GM23338 (cell line): ENCODE measurements around the gene LOXL3. TPM values are rescaled to one million over a fixed set of nuclear protein-coding genes. Genes with fewer than 3 reads are reported as not detected.

Experiments used
- ATAC-seq: fragments of 200-7000 bp; cut with Tn5 transposase; 3 replicates; pipeline ENCODE4 v1.9.1; 2020
- DNase-seq: peaks from one replicate; pipeline ENCODE4 v3.0.0-alpha.2; 2015; ENCODE audit warnings: low spot score
- H2AFZ ChIP-seq: fragments of 200-600 bp; sonication (generic); 2 replicates; pipeline ENCODE4 v1.8.0; 2016; ENCODE audit warnings: antibody characterized with exemption, mild to moderate bottlenecking, moderate library complexity
- H3F3A ChIP-seq: fragments of 200-600 bp; sonication (generic); replicated peaks from 2 replicates; pipeline ENCODE4 v1.8.0; 2017; ENCODE audit warnings: antibody characterized with exemption, mixed run types, low read depth
- H3K27ac ChIP-seq: fragments of 200-600 bp; sonication (generic); 2 replicates; pipeline ENCODE4 v1.6.1; 2016; ENCODE audit warnings: low read depth
- H3K27me3 ChIP-seq: fragments of 200-600 bp; sonication (generic); 2 replicates; pipeline ENCODE4 v1.8.0; 2016; ENCODE audit warnings: mild to moderate bottlenecking, mixed run types, moderate library complexity; ENCODE audit not compliant: insufficient read depth
- H3K36me3 ChIP-seq: fragments of 200-600 bp; sonication (generic); 2 replicates; pipeline ENCODE4 v1.8.0; 2016; ENCODE audit warnings: mild to moderate bottlenecking; ENCODE audit not compliant: insufficient read depth
- H3K4me1 ChIP-seq: fragments of 200-600 bp; sonication (generic); 2 replicates; pipeline ENCODE4 v1.8.0; 2016; ENCODE audit warnings: mild to moderate bottlenecking, moderate library complexity; ENCODE audit not compliant: insufficient read depth
- H3K4me2 ChIP-seq: fragments of 200-600 bp; sonication (generic); 2 replicates; pipeline ENCODE4 v1.7.1; 2017; ENCODE audit warnings: mixed run types
- H3K4me3 ChIP-seq: fragments of 200-600 bp; sonication (generic); 2 replicates; pipeline ENCODE4 v1.6.1; 2016; ENCODE audit warnings: mixed run types
- H3K79me2 ChIP-seq: fragments of 200-600 bp; sonication (generic); replicated peaks from 2 replicates; pipeline ENCODE4 v1.8.0; 2017; ENCODE audit warnings: mild to moderate bottlenecking; ENCODE audit not compliant: insufficient read depth
- H3K9me2 ChIP-seq: fragments of 200-600 bp; sonication (generic); 2 replicates; pipeline ENCODE4 v1.8.0; 2017; ENCODE audit not compliant: insufficient read depth
- H4K20me1 ChIP-seq: fragments of 200-600 bp; sonication (generic); replicated peaks from 2 replicates; pipeline ENCODE4 v1.8.0; 2017; ENCODE audit warnings: mild to moderate bottlenecking; ENCODE audit not compliant: insufficient read depth
- H3K27ac Mint-ChIP-seq: 2 replicates; pipeline ENCODE4 v1.8.0; 2020; ENCODE audit warnings: inconsistent platforms, mild to moderate bottlenecking, moderate library complexity, mixed read lengths
- H3K27me3 Mint-ChIP-seq: 3 replicates; pipeline ENCODE4 v1.8.0; 2022; ENCODE audit warnings: low read depth, mild to moderate bottlenecking, moderate library complexity, mixed read lengths, inconsistent platforms; ENCODE audit not compliant: insufficient read depth, poor library complexity
- H3K36me3 Mint-ChIP-seq: 3 replicates; pipeline ENCODE4 v1.8.0; 2021; ENCODE audit warnings: low read depth, mild to moderate bottlenecking, inconsistent platforms, moderate library complexity, mixed read lengths
- H3K4me1 Mint-ChIP-seq: 3 replicates; pipeline ENCODE4 v1.8.0; 2020; ENCODE audit warnings: mild to moderate bottlenecking, inconsistent platforms, mixed read lengths
- H3K4me3 Mint-ChIP-seq: 3 replicates; pipeline ENCODE4 v1.8.0; 2021; ENCODE audit warnings: moderate library complexity, mild to moderate bottlenecking, inconsistent platforms, mixed read lengths
- H3K9me3 Mint-ChIP-seq: 3 replicates; pipeline ENCODE4 v1.8.0; 2020; ENCODE audit warnings: moderate library complexity, mild to moderate bottlenecking, inconsistent platforms, mixed read lengths
- CREB1 ChIP-seq: fragments of 250-450 bp; sonication (Bioruptor Pico); IDR thresholded peaks from 2 replicates; pipeline ENCODE4 v1.5.0; 2020; ENCODE audit warnings: low read depth, mild to moderate bottlenecking, moderate library complexity
- EZH2 ChIP-seq: fragments of 200-600 bp; sonication (generic); IDR thresholded peaks from one replicate; pipeline ENCODE4 v1.8.0; 2017; ENCODE audit warnings: antibody characterized with exemption, mild to moderate bottlenecking, low read depth; ENCODE audit not compliant: unreplicated experiment
- EZH2phosphoT487 ChIP-seq: fragments of 200-600 bp; sonication (generic); IDR thresholded peaks from one replicate; pipeline ENCODE4 v1.8.1; 2018; ENCODE audit warnings: antibody characterized with exemption; ENCODE audit not compliant: unreplicated experiment
- JUNB ChIP-seq: IDR thresholded peaks from one replicate; pipeline ENCODE4 v1.6.1; 2016; ENCODE audit warnings: antibody characterized with exemption; ENCODE audit not compliant: unreplicated experiment
- NANOG ChIP-seq: IDR thresholded peaks from 2 replicates; pipeline ENCODE4 v1.6.1; 2016; ENCODE audit warnings: antibody characterized with exemption, borderline replicate concordance
- POLR2AphosphoS5 ChIP-seq: IDR thresholded peaks from 2 replicates; pipeline ENCODE4 v1.6.1; 2016; ENCODE audit warnings: antibody characterized with exemption, low read depth
- STAT1 ChIP-seq: IDR thresholded peaks from one replicate; pipeline ENCODE4 v1.6.1; 2016; ENCODE audit warnings: antibody characterized with exemption; ENCODE audit not compliant: unreplicated experiment
- ZNF114 ChIP-seq: fragments of 250-450 bp; sonication (Bioruptor Pico); IDR thresholded peaks from 2 replicates; pipeline ENCODE4 v1.5.0; 2020; ENCODE audit warnings: mild to moderate bottlenecking, moderate library complexity
- ZNF331 ChIP-seq: fragments of 250-450 bp; sonication (Bioruptor Pico); IDR thresholded peaks from 2 replicates; pipeline ENCODE4 v1.5.0; 2020; ENCODE audit warnings: low read depth, mild to moderate bottlenecking, moderate library complexity
- polyA plus RNA-seq: library from polyadenylated mRNA; unstranded; fragments of >200 nt; fragmentation: Nextera tagmentation; extraction: Ambion mirVana; gene quantifications from 2 replicates; pipeline ENCODE4 v1.2.1, GENCODE V29; 2016
- total RNA-seq: library from RNA; depleted of rRNA; stranded (reverse); fragments of >200 nt; shearing (Covaris generic); gene quantifications from 2 replicates; pipeline ENCODE4 v1.2.3, GENCODE V29; 2014
- TF ChIP-seq, protein P1 (sequence below), 2 experiments: fragments of 200-600 bp in 1 of 2; sonication (generic) in 1 of 2; conservative IDR thresholded peaks; 2 replicates each; pipeline versions ENCODE4 v1.5.1 to v1.6.1; 2016 to 2017; ENCODE audit warnings: antibody characterized with exemption in 2 of 2, low read depth in 2 of 2, mild to moderate bottlenecking in 2 of 2, moderate library complexity in 1 of 2
- TF ChIP-seq, protein P2 (sequence below): IDR thresholded peaks from 2 replicates; pipeline ENCODE4 v1.6.1; 2016; ENCODE audit warnings: antibody characterized with exemption
- TF ChIP-seq, protein P3 (sequence below): fragments of 250-450 bp; sonication (Bioruptor Pico); IDR thresholded peaks from 2 replicates; pipeline ENCODE4 v1.5.0; 2020; ENCODE audit warnings: mild to moderate bottlenecking, moderate library complexity
- TF ChIP-seq, protein P4 (sequence below): IDR thresholded peaks from one replicate; pipeline ENCODE4 v1.6.1; 2018; ENCODE audit warnings: antibody characterized with exemption; ENCODE audit not compliant: unreplicated experiment

The LOXL3 gene
- total and polyA plus RNA-seq, 2 experiments from 2014 or later, result 4.7 to 14.9 TPM

DNA sequence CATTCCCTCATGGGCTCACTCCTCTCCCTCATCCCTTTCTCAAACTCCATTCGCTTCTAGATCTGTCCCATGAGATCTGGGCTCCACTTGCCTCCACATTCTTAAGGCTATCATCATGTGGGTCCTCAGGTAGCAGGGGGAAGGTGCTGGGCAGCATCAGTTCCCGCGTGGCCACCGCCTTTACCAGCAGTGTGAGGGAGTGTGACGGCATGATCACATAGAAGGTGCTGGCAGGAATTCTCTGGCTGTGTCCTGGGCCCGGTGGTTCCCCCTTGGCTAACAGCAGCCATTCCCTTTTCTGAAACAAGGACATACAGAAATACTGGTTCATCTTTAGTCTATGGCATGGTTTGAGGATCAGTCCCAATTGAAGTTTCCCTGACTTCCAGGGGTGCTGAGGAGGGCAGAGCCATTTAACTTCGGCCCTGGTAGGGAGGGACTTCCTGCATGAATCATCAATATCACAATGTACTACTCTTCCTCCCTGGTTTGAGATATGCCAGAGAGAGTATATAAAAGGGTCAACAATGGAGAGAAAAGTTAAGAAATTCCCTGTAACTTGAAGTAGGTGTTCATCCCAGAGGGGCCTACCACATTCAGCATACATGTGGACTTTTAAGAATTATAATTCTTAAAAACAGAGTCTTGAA, 8.5 kb upstream of the LOXL3 start:
- DNase-seq, result no peak
- H3K27ac Mint-ChIP-seq, result no peak overlapping the region
- no peak overlapping the region for H2AFZ ChIP-seq
- TF ChIP-seq ZNF331 (CRISPR knock-in tag) (no peak), JUNB (no peak), EZH2phosphoT487 (no peak), EZH2 (no peak), POLR2AphosphoS5 (no peak), STAT1 (no peak), ZNF114 (CRISPR knock-in tag) (no peak), CREB1 (no peak), NANOG (no peak)
- TF ChIP-seq, protein P1, sequence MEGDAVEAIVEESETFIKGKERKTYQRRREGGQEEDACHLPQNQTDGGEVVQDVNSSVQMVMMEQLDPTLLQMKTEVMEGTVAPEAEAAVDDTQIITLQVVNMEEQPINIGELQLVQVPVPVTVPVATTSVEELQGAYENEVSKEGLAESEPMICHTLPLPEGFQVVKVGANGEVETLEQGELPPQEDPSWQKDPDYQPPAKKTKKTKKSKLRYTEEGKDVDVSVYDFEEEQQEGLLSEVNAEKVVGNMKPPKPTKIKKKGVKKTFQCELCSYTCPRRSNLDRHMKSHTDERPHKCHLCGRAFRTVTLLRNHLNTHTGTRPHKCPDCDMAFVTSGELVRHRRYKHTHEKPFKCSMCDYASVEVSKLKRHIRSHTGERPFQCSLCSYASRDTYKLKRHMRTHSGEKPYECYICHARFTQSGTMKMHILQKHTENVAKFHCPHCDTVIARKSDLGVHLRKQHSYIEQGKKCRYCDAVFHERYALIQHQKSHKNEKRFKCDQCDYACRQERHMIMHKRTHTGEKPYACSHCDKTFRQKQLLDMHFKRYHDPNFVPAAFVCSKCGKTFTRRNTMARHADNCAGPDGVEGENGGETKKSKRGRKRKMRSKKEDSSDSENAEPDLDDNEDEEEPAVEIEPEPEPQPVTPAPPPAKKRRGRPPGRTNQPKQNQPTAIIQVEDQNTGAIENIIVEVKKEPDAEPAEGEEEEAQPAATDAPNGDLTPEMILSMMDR (conservative IDR thresholded peaks at IDR 0.05; ENCODE audit: low read depth in 2 of 2), result no peak
- TF ChIP-seq, protein P2, sequence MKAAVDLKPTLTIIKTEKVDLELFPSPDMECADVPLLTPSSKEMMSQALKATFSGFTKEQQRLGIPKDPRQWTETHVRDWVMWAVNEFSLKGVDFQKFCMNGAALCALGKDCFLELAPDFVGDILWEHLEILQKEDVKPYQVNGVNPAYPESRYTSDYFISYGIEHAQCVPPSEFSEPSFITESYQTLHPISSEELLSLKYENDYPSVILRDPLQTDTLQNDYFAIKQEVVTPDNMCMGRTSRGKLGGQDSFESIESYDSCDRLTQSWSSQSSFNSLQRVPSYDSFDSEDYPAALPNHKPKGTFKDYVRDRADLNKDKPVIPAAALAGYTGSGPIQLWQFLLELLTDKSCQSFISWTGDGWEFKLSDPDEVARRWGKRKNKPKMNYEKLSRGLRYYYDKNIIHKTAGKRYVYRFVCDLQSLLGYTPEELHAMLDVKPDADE, result no peak
- TF ChIP-seq, protein P3, sequence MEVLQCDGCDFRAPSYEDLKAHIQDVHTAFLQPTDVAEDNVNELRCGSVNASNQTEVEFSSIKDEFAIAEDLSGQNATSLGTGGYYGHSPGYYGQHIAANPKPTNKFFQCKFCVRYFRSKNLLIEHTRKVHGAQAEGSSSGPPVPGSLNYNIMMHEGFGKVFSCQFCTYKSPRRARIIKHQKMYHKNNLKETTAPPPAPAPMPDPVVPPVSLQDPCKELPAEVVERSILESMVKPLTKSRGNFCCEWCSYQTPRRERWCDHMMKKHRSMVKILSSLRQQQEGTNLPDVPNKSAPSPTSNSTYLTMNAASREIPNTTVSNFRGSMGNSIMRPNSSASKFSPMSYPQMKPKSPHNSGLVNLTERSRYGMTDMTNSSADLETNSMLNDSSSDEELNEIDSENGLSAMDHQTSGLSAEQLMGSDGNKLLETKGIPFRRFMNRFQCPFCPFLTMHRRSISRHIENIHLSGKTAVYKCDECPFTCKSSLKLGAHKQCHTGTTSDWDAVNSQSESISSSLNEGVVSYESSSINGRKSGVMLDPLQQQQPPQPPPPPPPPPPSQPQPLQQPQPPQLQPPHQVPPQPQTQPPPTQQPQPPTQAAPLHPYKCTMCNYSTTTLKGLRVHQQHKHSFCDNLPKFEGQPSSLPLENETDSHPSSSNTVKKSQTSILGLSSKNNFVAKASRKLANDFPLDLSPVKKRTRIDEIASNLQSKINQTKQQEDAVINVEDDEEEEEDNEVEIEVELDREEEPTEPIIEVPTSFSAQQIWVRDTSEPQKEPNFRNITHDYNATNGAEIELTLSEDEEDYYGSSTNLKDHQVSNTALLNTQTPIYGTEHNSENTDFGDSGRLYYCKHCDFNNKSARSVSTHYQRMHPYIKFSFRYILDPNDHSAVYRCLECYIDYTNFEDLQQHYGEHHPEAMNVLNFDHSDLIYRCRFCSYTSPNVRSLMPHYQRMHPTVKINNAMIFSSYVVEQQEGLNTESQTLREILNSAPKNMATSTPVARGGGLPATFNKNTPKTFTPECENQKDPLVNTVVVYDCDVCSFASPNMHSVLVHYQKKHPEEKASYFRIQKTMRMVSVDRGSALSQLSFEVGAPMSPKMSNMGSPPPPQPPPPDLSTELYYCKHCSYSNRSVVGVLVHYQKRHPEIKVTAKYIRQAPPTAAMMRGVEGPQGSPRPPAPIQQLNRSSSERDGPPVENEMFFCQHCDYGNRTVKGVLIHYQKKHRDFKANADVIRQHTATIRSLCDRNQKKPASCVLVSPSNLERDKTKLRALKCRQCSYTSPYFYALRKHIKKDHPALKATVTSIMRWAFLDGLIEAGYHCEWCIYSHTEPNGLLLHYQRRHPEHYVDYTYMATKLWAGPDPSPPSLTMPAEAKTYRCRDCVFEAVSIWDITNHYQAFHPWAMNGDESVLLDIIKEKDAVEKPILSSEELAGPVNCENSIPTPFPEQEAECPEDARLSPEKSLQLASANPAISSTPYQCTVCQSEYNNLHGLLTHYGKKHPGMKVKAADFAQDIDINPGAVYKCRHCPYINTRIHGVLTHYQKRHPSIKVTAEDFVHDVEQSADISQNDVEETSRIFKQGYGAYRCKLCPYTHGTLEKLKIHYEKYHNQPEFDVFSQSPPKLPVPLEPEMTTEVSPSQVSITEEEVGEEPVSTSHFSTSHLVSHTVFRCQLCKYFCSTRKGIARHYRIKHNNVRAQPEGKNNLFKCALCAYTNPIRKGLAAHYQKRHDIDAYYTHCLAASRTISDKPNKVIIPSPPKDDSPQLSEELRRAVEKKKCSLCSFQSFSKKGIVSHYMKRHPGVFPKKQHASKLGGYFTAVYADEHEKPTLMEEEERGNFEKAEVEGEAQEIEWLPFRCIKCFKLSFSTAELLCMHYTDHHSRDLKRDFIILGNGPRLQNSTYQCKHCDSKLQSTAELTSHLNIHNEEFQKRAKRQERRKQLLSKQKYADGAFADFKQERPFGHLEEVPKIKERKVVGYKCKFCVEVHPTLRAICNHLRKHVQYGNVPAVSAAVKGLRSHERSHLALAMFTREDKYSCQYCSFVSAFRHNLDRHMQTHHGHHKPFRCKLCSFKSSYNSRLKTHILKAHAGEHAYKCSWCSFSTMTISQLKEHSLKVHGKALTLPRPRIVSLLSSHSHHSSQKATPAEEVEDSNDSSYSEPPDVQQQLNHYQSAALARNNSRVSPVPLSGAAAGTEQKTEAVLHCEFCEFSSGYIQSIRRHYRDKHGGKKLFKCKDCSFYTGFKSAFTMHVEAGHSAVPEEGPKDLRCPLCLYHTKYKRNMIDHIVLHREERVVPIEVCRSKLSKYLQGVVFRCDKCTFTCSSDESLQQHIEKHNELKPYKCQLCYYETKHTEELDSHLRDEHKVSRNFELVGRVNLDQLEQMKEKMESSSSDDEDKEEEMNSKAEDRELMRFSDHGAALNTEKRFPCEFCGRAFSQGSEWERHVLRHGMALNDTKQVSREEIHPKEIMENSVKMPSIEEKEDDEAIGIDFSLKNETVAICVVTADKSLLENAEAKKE (CRISPR knock-in tag), result no peak
- TF ChIP-seq, protein P4, sequence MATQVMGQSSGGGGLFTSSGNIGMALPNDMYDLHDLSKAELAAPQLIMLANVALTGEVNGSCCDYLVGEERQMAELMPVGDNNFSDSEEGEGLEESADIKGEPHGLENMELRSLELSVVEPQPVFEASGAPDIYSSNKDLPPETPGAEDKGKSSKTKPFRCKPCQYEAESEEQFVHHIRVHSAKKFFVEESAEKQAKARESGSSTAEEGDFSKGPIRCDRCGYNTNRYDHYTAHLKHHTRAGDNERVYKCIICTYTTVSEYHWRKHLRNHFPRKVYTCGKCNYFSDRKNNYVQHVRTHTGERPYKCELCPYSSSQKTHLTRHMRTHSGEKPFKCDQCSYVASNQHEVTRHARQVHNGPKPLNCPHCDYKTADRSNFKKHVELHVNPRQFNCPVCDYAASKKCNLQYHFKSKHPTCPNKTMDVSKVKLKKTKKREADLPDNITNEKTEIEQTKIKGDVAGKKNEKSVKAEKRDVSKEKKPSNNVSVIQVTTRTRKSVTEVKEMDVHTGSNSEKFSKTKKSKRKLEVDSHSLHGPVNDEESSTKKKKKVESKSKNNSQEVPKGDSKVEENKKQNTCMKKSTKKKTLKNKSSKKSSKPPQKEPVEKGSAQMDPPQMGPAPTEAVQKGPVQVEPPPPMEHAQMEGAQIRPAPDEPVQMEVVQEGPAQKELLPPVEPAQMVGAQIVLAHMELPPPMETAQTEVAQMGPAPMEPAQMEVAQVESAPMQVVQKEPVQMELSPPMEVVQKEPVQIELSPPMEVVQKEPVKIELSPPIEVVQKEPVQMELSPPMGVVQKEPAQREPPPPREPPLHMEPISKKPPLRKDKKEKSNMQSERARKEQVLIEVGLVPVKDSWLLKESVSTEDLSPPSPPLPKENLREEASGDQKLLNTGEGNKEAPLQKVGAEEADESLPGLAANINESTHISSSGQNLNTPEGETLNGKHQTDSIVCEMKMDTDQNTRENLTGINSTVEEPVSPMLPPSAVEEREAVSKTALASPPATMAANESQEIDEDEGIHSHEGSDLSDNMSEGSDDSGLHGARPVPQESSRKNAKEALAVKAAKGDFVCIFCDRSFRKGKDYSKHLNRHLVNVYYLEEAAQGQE, result no peak
- H3K4me3 Mint-ChIP-seq, result no peak overlapping the region
- no peaks in the 10 kb centered on the region for H3K9me2 ChIP-seq
- H3K27me3 Mint-ChIP-seq, result peaks cover 24% of the 10 kb centered on the region
- no peaks in the 10 kb centered on the region for H3K36me3 ChIP-seq
- peaks cover 10% of the 10 kb centered on the region for H3K4me1 ChIP-seq
- no peak overlapping the region for H3K4me3 ChIP-seq
- H3K36me3 Mint-ChIP-seq, result no peaks in the 10 kb centered on the region
- H3F3A ChIP-seq, result no peaks in the 10 kb centered on the region
- H3K27me3 ChIP-seq, result peaks cover 29% of the 10 kb centered on the region; the same call in 1 of the 2 replicates
- H4K20me1 ChIP-seq, result no peaks in the 10 kb centered on the region; the same call in 1 of the 2 replicates
- ATAC-seq, result no peak
- H3K79me2 ChIP-seq, result no peaks in the 10 kb centered on the region
- H3K4me1 Mint-ChIP-seq, result peaks cover 19% of the 10 kb centered on the region
- no peaks in the 10 kb centered on the region for H3K9me3 Mint-ChIP-seq
- H3K4me2 ChIP-seq, result no peak overlapping the region
- H3K27ac ChIP-seq, result no peak overlapping the region
